ENCODE data around the gene ZNF33B.
"Not testable (repeated sequence)": the region's sequence is repeated elsewhere in the genome, so short reads cannot be mapped to it uniquely, and the experiment has no call there.

The ZNF33B gene

DNA sequence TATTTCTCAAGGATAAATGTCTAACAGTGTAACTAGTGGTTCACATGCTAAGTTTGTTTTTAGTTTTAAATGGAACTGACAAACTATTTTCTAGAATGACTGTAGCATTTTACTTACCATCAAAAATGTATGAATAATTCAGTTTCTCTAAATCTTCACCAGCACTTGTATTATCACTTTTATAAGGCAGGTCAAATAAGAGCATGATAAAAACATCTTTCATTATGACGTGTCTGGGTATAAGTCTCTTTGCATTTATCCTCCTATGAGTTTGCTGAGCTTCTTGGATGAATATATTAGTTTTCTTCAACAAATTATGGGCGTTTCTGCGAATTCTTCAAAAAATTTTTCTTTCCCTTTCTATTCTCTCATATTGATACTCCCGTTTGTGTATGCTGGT is 19.9 kb downstream of the ZNF33B start:
- DNase-seq: no peak

GRCh38 chr10:42615419-42615818 is 23.0 kb downstream of the ZNF33B start:
- DNase-seq: no peak

DNA sequence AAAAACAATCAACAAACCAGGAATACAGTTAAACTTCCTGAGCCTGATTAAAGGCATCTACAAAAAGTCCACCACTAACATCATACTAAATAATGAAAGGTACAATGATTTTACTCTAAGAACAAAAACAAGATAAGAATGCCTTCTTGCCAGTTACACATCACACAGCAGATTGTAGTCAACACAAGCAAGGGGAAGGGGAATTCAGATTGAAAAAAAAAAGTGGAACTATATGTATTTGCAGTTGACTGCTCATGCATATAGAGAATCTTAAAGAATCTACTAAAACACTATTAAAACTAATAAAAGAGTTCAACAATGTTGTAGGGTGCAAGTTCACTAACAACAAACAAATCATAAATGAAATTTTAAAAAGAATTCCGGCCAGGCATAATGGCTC is 28.5 kb downstream of the ZNF33B start:
- no peak for DNase-seq

GRCh38 chr10:42598249-42598873 is 40.0 kb downstream of the ZNF33B start:
- no peak for DNase-seq

DNA sequence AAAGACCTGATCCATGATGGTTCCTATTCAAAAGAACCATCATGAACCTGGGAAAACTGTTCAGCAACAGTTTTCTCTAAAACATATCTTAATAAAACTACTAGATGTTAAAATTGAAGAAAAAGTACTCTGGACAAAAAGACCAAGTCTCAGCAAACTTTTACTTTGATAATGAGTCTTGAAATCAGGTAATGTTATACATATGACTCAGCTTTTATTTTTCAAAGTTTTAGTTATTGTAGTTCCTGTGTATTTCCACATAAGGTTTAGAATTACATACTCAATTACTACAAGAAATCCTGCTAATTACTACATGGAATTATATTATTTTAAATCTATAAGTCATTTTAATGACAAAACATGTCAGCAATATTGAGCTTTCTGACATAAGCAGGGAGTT is 42.2 kb downstream of the ZNF33B start:
- DNase-seq: no peak

- DNase-seq: no peak
Observed at GRCh38 chr10:42594246-42594650, 44.1 kb downstream of the ZNF33B start.

- DNase-seq: no peak
Observed at GRCh38 chr10:42593284-42593683, 45.1 kb downstream of the ZNF33B start.

DNA sequence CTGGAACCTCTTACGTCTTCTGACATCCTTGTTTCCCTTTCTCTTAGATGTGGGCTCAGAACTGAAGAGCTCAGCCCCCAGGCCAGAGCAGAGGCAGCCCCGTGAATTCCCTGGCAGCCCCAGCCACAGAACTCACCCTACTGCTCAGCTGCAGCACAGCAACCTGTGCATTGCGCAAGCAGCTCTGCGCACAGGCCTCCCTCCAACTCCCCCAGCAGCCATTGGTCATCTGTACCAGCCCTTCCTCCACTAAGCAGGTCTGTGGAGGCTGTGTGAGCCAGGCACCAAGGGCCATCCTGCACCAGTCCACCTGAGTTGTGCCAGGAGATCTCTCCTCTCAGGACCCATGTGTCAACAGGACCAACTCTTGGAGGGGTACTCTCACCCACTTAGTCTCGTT is 54.5 kb downstream of the ZNF33B start:
- DNase-seq: no peak

DNA sequence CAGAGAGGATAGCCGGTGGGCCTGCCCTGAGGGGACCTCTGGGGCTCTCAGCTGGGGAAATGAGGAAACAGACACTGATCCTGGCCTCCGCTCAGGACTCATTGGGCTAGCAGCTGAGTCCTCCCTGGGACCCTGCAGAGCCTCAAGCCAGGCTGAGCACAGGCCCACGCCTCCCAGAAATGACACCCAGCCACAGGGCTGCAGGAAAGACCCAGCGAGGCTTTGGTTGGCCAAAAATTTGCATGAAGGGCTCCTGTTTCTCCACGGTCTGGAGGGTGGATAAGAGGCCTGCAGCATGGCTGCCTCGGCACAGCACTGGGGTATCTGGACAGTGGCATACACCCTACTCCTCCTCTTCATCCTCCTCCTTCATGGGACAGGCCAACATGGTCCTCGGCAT is 60.4 kb downstream of the ZNF33B start:
- DNase-seq: no peak

GRCh38 chr10:42576338-42576737 is 62.0 kb downstream of the ZNF33B start:
- DNase-seq: no peak

GRCh38 chr10:42574336-42574735 is 64.0 kb downstream of the ZNF33B start:
- DNase-seq: no peak

- DNase-seq: no peak
Observed at GRCh38 chr10:42556931-42557330, 81.4 kb downstream of the ZNF33B start.

GRCh38 chr10:42553576-42553975 is 84.8 kb downstream of the ZNF33B start:
- DNase-seq: not testable (repeated sequence)

GRCh38 chr10:42553064-42553407 is 85.3 kb downstream of the ZNF33B start:
- DNase-seq: peak; percentile 82

- peak; percentile 92 for DNase-seq
Observed at GRCh38 chr10:42552188-42553063, 85.9 kb downstream of the ZNF33B start.

DNA sequence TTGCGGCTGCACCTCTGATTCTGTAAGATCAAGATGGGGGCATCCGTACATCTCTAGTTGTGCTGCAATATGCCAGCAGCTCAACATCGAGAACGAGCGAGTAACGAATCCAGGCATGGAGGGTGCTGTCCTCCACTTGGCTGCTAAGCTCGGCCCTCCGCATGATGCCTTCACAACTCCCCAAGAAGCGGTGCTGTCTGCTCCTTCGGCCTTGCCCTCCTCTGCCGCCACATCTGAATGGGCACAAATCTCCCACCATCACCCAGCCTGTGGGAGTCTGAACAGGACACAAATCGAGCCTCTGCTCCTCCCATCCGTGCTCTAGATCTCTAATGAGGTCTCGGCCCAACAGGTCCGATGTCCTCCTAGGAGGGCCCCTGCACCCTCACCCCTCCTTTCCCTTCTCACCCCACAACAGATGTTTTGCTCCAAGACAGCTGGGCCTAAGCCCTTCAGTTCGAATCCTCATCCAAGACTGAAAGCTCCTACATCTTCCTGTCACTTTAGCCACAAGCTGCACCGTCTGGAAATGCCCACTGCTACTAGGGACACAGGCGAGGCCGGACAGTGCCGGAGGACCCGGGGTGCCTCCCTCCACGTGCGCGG is 86.7 kb downstream of the ZNF33B start:
- no peak for DNase-seq

GRCh38 chr10:42549851-42550250 is 88.5 kb downstream of the ZNF33B start:
- DNase-seq: no peak

DNA sequence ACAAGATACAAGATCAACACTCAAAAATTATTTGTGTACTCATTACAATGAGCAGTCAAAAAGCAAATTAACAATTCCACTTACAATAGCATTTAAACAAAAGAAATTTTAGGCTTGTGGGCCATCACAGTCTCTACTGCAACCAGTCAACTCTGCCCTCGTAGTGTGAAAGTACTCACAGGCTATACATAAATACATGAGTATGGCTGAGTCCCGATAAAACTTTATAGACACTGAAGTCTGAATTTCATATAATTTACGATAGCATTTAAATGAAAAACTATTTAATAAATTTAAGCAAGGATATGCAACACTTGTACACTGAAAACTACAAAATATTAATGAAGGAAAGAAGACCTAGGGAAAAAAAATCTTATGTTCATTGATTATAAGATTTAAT is 90.1 kb downstream of the ZNF33B start:
- DNase-seq: no peak

GRCh38 chr10:42544945-42545344 is 93.4 kb downstream of the ZNF33B start:
- no peak for DNase-seq

DNA sequence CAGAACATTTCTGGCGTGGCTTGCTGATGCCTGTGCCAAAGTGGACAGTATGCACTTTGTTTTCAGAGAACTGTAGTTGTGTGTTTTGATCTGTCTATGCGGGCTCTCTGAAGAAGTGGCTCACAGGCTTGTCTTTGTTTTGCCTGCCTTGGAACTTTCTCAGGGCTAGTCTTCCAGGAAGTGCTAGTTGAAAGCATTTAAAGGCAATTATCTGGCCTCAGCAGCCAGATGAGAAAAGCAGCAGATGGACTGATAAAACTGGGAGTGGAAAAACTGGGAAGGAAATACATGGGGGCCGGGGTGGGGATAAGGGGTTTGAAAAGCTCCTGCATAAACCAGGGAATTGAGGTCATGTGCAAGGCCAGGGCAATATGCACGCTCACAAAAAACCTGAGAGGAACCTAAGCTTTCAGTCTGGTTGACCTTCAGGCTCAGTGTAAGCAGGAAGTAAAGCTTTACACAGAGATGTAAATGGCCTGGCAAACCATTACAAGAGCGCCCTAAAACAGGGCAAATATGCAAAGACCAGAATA is 94.5 kb downstream of the ZNF33B start:
- DNase-seq: no peak

All from right kidney (tissue), 1 donor.